K562 (cell line): ENCODE data around the gene CCDC136.

ENCODE experiments used
- EZH2 ChIP-seq: IDR thresholded peaks from 2 replicates; pipeline ENCODE4 v1.6.1; 2012; ENCODE audit warnings: low read depth, mild to moderate bottlenecking, inconsistent platforms, low read length, borderline replicate concordance
- GATAD2A ChIP-seq: fragments of 450-650 bp; IDR thresholded peaks from 2 replicates; pipeline ENCODE4 v1.6.1; 2017
- ILK ChIP-seq: fragments of 450-650 bp; IDR thresholded peaks from 2 replicates; pipeline ENCODE4 v1.6.1; 2016; ENCODE audit warnings: missing genetic modification characterization, low read depth, mild to moderate bottlenecking, missing compliant biosample characterization, moderate library complexity, borderline replicate concordance
- MCM2 ChIP-seq: fragments of 450-650 bp; IDR thresholded peaks from 2 replicates; pipeline ENCODE4 v1.6.1; 2017; ENCODE audit warnings: low read depth, mild to moderate bottlenecking
- NBN ChIP-seq: fragments of 450-650 bp; IDR thresholded peaks from 2 replicates; pipeline ENCODE4 v1.6.1; 2016; ENCODE audit warnings: low read depth, mild to moderate bottlenecking
- POLR2A ChIP-seq: fragments of 450-650 bp; conservative IDR thresholded peaks from 2 replicates; pipeline ENCODE4 v1.6.1; 2016
- SPI1 ChIP-seq: IDR thresholded peaks from 2 replicates; pipeline ENCODE4 v1.6.1; 2011; ENCODE audit warnings: low read depth, low read length, control low read depth, borderline replicate concordance
- TEAD2 ChIP-seq: fragments of 450-650 bp; IDR thresholded peaks from 2 replicates; pipeline ENCODE4 v1.6.1; 2016; ENCODE audit warnings: missing genetic modification characterization, control low read depth, missing compliant biosample characterization
- TF ChIP-seq, protein P1 (sequence below), 2 experiments: fragments of 450-650 bp; formaldehyde crosslinking in 1 of 2; IDR thresholded peaks; 2 replicates each; pipeline versions ENCODE4 v1.4.0 to v1.6.1; 2014 to 2020; ENCODE audit warnings: mild to moderate bottlenecking in 2 of 2, borderline replicate concordance in 1 of 2, low read depth in 1 of 2
- TF ChIP-seq, protein P2 (sequence below): sonication (generic); formaldehyde crosslinking; IDR thresholded peaks from 2 replicates; pipeline ENCODE4 v1.8.0; 2022; ENCODE audit warnings: mild to moderate bottlenecking, missing genetic modification reagents
- TF ChIP-seq, protein P3 (sequence below), 3 experiments: IDR thresholded peaks in 2 of 3; conservative IDR thresholded peaks in 1 of 3; 2 replicates each; pipeline ENCODE4 v1.5.1; 2011 to 2012; ENCODE audit warnings: low read length in 3 of 3, mild to moderate bottlenecking in 3 of 3, control low read depth in 2 of 3, improper control_type of control experiment in 1 of 3, inconsistent platforms in 1 of 3, low read depth in 1 of 3, mixed read lengths in 1 of 3, moderate library complexity in 1 of 3; ENCODE audit not compliant: insufficient read depth in 2 of 3

DNA sequence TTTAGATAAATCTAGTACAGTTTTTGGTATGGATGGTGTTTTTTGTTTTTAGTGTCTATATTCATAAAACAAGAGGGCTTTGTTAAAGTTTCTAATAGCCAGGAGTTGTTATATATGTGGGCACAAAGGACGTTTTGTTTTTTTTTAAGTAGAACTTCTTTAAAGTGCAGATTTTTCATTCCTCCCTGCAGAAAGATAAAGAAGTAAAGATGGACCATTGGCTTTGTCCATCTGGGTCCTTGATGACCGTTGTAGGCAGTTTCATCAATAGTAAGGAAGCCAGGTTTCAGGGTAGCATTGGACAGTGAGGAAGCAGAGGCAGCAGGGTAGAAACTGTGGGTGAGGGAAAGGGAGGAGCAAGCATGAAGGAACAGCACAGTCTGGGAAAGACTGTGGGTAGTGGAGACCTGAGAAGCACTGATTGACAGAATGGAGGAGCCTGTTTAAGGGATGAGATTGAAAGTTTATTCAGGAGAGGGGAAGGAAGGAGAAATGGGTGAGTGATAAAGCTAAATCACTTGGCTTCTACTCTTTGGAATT is 47.3 kb upstream of the CCDC136 start:
- TF ChIP-seq GATAD2A (no peak), MCM2 (no peak), SPI1 (no peak), EZH2 (no peak), TEAD2 (tag) (no peak), NBN (no peak), ILK (tag) (no peak), POLR2A (no peak)
- TF ChIP-seq, protein P1, sequence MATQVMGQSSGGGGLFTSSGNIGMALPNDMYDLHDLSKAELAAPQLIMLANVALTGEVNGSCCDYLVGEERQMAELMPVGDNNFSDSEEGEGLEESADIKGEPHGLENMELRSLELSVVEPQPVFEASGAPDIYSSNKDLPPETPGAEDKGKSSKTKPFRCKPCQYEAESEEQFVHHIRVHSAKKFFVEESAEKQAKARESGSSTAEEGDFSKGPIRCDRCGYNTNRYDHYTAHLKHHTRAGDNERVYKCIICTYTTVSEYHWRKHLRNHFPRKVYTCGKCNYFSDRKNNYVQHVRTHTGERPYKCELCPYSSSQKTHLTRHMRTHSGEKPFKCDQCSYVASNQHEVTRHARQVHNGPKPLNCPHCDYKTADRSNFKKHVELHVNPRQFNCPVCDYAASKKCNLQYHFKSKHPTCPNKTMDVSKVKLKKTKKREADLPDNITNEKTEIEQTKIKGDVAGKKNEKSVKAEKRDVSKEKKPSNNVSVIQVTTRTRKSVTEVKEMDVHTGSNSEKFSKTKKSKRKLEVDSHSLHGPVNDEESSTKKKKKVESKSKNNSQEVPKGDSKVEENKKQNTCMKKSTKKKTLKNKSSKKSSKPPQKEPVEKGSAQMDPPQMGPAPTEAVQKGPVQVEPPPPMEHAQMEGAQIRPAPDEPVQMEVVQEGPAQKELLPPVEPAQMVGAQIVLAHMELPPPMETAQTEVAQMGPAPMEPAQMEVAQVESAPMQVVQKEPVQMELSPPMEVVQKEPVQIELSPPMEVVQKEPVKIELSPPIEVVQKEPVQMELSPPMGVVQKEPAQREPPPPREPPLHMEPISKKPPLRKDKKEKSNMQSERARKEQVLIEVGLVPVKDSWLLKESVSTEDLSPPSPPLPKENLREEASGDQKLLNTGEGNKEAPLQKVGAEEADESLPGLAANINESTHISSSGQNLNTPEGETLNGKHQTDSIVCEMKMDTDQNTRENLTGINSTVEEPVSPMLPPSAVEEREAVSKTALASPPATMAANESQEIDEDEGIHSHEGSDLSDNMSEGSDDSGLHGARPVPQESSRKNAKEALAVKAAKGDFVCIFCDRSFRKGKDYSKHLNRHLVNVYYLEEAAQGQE (IDR thresholded peaks at IDR 0.05; ENCODE audit: borderline replicate concordance) = no peak
- TF ChIP-seq, protein P1 (CRISPR knock-in tag; IDR thresholded peaks at IDR 0.05; ENCODE audit: low read depth) = no peak
- TF ChIP-seq, protein P2, sequence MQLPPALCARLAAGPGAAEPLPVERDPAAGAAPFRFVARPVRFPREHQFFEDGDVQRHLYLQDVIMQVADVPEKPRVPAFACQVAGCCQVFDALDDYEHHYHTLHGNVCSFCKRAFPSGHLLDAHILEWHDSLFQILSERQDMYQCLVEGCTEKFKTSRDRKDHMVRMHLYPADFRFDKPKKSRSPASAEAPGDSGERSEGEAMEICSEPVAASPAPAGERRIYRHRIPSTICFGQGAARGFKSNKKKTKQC (CRISPR knock-in tag) = no peak
- TF ChIP-seq, protein P3, sequence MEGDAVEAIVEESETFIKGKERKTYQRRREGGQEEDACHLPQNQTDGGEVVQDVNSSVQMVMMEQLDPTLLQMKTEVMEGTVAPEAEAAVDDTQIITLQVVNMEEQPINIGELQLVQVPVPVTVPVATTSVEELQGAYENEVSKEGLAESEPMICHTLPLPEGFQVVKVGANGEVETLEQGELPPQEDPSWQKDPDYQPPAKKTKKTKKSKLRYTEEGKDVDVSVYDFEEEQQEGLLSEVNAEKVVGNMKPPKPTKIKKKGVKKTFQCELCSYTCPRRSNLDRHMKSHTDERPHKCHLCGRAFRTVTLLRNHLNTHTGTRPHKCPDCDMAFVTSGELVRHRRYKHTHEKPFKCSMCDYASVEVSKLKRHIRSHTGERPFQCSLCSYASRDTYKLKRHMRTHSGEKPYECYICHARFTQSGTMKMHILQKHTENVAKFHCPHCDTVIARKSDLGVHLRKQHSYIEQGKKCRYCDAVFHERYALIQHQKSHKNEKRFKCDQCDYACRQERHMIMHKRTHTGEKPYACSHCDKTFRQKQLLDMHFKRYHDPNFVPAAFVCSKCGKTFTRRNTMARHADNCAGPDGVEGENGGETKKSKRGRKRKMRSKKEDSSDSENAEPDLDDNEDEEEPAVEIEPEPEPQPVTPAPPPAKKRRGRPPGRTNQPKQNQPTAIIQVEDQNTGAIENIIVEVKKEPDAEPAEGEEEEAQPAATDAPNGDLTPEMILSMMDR (IDR thresholded peaks at IDR 0.05 in 2 of 3, conservative IDR thresholded peaks at IDR 0.05 in 1 of 3; ENCODE audit: insufficient read depth in 2 of 3, low read depth in 1 of 3, low read length in 3 of 3) = no peak
